A549 (cell line): ENCODE results near the gene NOTCH3. TPM values are rescaled to one million over a fixed set of nuclear protein-coding genes. Genes with fewer than 3 reads are reported as not detected.

Source experiments
- ATAC-seq, 2 experiments: fragments of 200-7000 bp in 1 of 2; fragments of >200 bp in 1 of 2; cut with Nextera tagmentation in 1 of 2; cut with Tn5 transposase in 1 of 2; 3 replicates each; pipeline versions ENCODE4 v1.8.0 to v1.9.1; 2018 to 2020; ENCODE audit warnings: mild to moderate bottlenecking in 1 of 2, moderate library complexity in 1 of 2
- CTCF ChIA-PET: fragments of 300-600 bp; sonication (Branson Sonifier 250); formaldehyde crosslinking; extraction: SDS; loops from one replicate; lab custom pipeline; 2021; ENCODE audit warnings: antibody characterized with exemption, inconsistent platforms; lab: Yijun Ruan, JAX
- POLR2A ChIA-PET: fragments of 350-600 bp; formaldehyde crosslinking; extraction: SDS; loops from one replicate; lab custom pipeline; 2021; ENCODE audit warnings: antibody characterized with exemption, inconsistent platforms; lab: Yijun Ruan, JAX
- DNase-seq, 2 experiments: peaks; one replicate each; pipeline versions ENCODE4 v3.0.0 to v3.0.0-alpha.2; 2011 to 2016; ENCODE audit warnings: low read depth in 1 of 2, low spot score in 1 of 2
- FAIRE-seq: peaks from 2 replicates; lab custom pipeline; 2011; peaks lifted over from hg19 to GRCh38; lab: Jason Lieb, UNC
- H3K27ac ChIP-seq, 2 experiments: fragments of >200 bp; sonication (Bioruptor Twin); formaldehyde crosslinking; 3 replicates each; pipeline ENCODE4 v1.5.1; 2016 to 2017
- H3K4me1 ChIP-seq: fragments of >200 bp; sonication (Bioruptor Twin); formaldehyde crosslinking; 3 replicates; pipeline ENCODE4 v1.6.1; 2016
- H3K4me2 ChIP-seq: fragments of >200 bp; sonication (Bioruptor Twin); formaldehyde crosslinking; 3 replicates; pipeline ENCODE4 v1.6.1; 2016
- H3K4me3 ChIP-seq: fragments of >200 bp; sonication (Bioruptor Twin); formaldehyde crosslinking; 3 replicates; pipeline ENCODE4 v1.5.1; 2016
- H3K9me3 ChIP-seq: fragments of >200 bp; sonication (Bioruptor Twin); formaldehyde crosslinking; 3 replicates; pipeline ENCODE4 v1.6.1; 2016
- CEBPB ChIP-seq, 2 experiments: fragments of >200 bp in 1 of 2; sonication (Bioruptor Twin) in 1 of 2; formaldehyde crosslinking in 1 of 2; IDR thresholded peaks; 2 replicates each; pipeline ENCODE4 v1.6.1; 2012 to 2016
- ESRRA ChIP-seq: fragments of 150-350 bp; IDR thresholded peaks from 2 replicates; pipeline ENCODE4 v1.6.1; 2014; ENCODE audit warnings: mild to moderate bottlenecking, low read length, borderline replicate concordance
- FOSL2 ChIP-seq, 2 experiments: fragments of 450-650 bp in 1 of 2; fragments of >200 bp in 1 of 2; sonication (Bioruptor Twin) in 1 of 2; formaldehyde crosslinking; IDR thresholded peaks; 2 replicates each; pipeline versions ENCODE4 v1.5.0 to v1.6.1; 2016 to 2020; ENCODE audit warnings: mild to moderate bottlenecking in 1 of 2, moderate library complexity in 1 of 2
- FOXS1 ChIP-seq: fragments of 250-450 bp; sonication (Bioruptor Pico); IDR thresholded peaks from 2 replicates; pipeline ENCODE4 v1.5.0; 2020; ENCODE audit warnings: mild to moderate bottlenecking, moderate library complexity
- GATA3 ChIP-seq: IDR thresholded peaks from 2 replicates; pipeline ENCODE4 v1.6.1; 2012; ENCODE audit warnings: borderline replicate concordance
- HDAC2 ChIP-seq: fragments of 200-600 bp; sonication (generic); IDR thresholded peaks from 2 replicates; pipeline ENCODE4 v1.6.1; 2016
- HOXB13 ChIP-seq: fragments of 250-450 bp; sonication (Bioruptor Pico); IDR thresholded peaks from 2 replicates; pipeline ENCODE4 v1.5.0; 2020; ENCODE audit warnings: low read depth, mild to moderate bottlenecking, moderate library complexity
- HOXB5 ChIP-seq: fragments of 250-450 bp; sonication (Bioruptor Pico); IDR thresholded peaks from 2 replicates; pipeline ENCODE4 v1.5.0; 2020; ENCODE audit warnings: mild to moderate bottlenecking, moderate library complexity
- JUN ChIP-seq, 2 experiments: fragments of >200 bp; sonication (Bioruptor Twin); formaldehyde crosslinking; IDR thresholded peaks; 2 replicates in 1 of 2; 3 replicates in 1 of 2; pipeline ENCODE4 v1.6.1; 2016 to 2017
- JUNB ChIP-seq: fragments of >200 bp; sonication (Bioruptor Twin); formaldehyde crosslinking; IDR thresholded peaks from 2 replicates; pipeline ENCODE4 v1.6.1; 2016
- KDM1A ChIP-seq: fragments of 200-600 bp; sonication (generic); IDR thresholded peaks from 2 replicates; pipeline ENCODE4 v1.6.1; 2016; ENCODE audit warnings: low read depth, mild to moderate bottlenecking
- KDM5A ChIP-seq: fragments of 200-600 bp; sonication (generic); IDR thresholded peaks from 2 replicates; pipeline ENCODE4 v1.6.1; 2016; ENCODE audit warnings: antibody characterized with exemption, mild to moderate bottlenecking
- MAFK ChIP-seq: fragments of 450-650 bp; IDR thresholded peaks from 2 replicates; pipeline ENCODE4 v1.6.1; 2014; ENCODE audit not compliant: partially characterized antibody
- MAZ ChIP-seq: fragments of 150-350 bp; IDR thresholded peaks from 2 replicates; pipeline ENCODE4 v1.6.1; 2014; ENCODE audit warnings: antibody characterized with exemption, low read depth, low read length, borderline replicate concordance
- POLR2A ChIP-seq: IDR thresholded peaks from 2 replicates; pipeline ENCODE4 v1.6.1; 2012; ENCODE audit warnings: mild to moderate bottlenecking, low read length
- RAD21 ChIP-seq, 2 experiments: fragments of >200 bp in 1 of 2; sonication (Bioruptor Twin) in 1 of 2; formaldehyde crosslinking in 1 of 2; IDR thresholded peaks in 1 of 2; conservative IDR thresholded peaks in 1 of 2; 2 replicates in 1 of 2; 3 replicates in 1 of 2; pipeline ENCODE4 v1.6.1; 2012 to 2018; ENCODE audit warnings: inconsistent platforms in 1 of 2
- SMC3 ChIP-seq: fragments of >200 bp; sonication (Bioruptor Twin); formaldehyde crosslinking; IDR thresholded peaks from 3 replicates; pipeline ENCODE4 v1.6.1; 2018; ENCODE audit warnings: inconsistent platforms
- ZFP36 ChIP-seq: fragments of 450-650 bp; IDR thresholded peaks from 2 replicates; pipeline ENCODE4 v1.6.1; 2014; ENCODE audit warnings: borderline replicate concordance; ENCODE audit not compliant: partially characterized antibody
- WGBS: methylation state at CpG from one replicate; pipeline ENCODE4 v1.1.6; 2017; ENCODE audit errors: missing lambda C conversion rate; 5-methylcytosine and 5-hydroxymethylcytosine counted together
- polyA plus RNA-seq, 4 experiments: library from polyadenylated mRNA; depleted of rRNA in 3 of 4; stranded (reverse); fragments of >200 nt; fragmentation: RNase III in 1 of 4; extraction: RNeasy Plus Mini Kit Qiagen cat#74134 plus additional on column Dnase treatment in 1 of 4; gene quantifications; 2 replicates in 3 of 4; 3 replicates in 1 of 4; pipeline ENCODE4 v1.2.3, GENCODE V29; 2011 to 2017
- TF ChIP-seq, protein P1 (sequence below): fragments of 150-350 bp; IDR thresholded peaks from 2 replicates; pipeline ENCODE4 v1.6.1; 2014; ENCODE audit warnings: low read depth, mild to moderate bottlenecking, low read length
- TF ChIP-seq, protein P2 (sequence below): IDR thresholded peaks from 2 replicates; pipeline ENCODE4 v1.6.1; 2012
- TF ChIP-seq, protein P3 (sequence below): fragments of 250-450 bp; sonication (Bioruptor Pico); IDR thresholded peaks from 2 replicates; pipeline ENCODE4 v1.5.0; 2020; ENCODE audit warnings: low read depth, mild to moderate bottlenecking, moderate library complexity
- TF ChIP-seq, protein P4 (sequence below): fragments of 250-450 bp; sonication (Bioruptor Pico); IDR thresholded peaks from 2 replicates; pipeline ENCODE4 v1.5.0; 2021; ENCODE audit warnings: mild to moderate bottlenecking, moderate library complexity, borderline replicate concordance
- TF ChIP-seq, protein P5 (sequence below): IDR thresholded peaks from 2 replicates; pipeline ENCODE4 v1.6.1; 2012; ENCODE audit warnings: low read depth, borderline replicate concordance
- TF ChIP-seq, protein P6 (sequence below): fragments of >200 bp; sonication (Bioruptor Twin); formaldehyde crosslinking; IDR thresholded peaks from 3 replicates; pipeline ENCODE4 v1.6.1; 2016

Gene NOTCH3
- polyA plus RNA-seq, 2 of the 4 experiments (the other 2 are of a cell fraction) = 9.5 to 14.7 TPM

DNA sequence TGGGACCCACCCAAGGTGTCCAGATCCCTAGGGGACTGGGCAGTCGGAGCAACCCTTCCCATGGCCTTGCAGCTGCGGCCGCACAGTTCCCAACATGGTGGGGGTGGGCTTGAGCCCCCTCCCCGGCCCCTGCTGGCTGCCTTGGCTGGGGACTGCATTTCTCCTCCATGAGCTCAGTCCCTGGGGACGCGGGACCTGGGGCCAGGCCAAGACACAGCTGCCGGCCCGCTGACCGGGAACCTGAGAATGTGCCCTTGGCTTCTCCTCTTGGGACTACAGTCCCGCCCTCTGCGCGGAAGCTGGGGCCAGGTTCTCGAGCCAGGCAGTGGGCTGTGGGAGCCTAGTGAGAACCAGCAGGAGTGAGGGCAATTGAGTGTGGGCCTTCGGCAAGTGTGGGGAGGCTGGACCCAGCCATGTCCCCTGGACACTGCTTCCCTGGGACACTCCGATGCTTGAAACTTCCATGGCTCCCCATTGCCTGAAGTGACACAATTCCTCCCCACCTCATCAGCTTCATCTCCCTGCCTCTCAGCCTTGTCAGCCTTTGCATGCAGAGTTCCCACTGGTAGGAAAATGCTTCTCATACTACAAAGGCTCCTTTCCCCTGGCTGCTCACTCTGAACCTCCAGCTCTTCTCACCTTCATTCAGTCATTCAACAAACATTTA is 13.1 kb upstream of the NOTCH3 start:
- ATAC-seq (no peak), DNase-seq (no peak), FAIRE-seq (no peak)
- Histone ChIP-seq H3K27ac (peak overlapping the region in 1 of 2 experiments; percentile 41; a peak in 1 of 6 replicates), H3K9me3 (no peaks in the 10 kb centered on the region), H3K4me3 (no peak overlapping the region), H3K4me2 (no peak overlapping the region), H3K4me1 (peaks cover 29% of the 10 kb centered on the region)
- POLR2A ChIA-PET = no interaction called here
- WGBS = 100% methylated on average over 1 of the region's 15 CpGs
- TF ChIP-seq HOXB5 (CRISPR knock-in tag) (no peak), ESRRA (no peak), ZFP36 (no peak), GATA3 (no peak), KDM1A (no peak)
- CTCF ChIA-PET = interaction anchor here (1.0 to 1.1 kb wide), 2 partner anchors 38 to 428 kb away, joined by 3 read pairs; no protein-coding TSS in a partner anchor

DNA sequence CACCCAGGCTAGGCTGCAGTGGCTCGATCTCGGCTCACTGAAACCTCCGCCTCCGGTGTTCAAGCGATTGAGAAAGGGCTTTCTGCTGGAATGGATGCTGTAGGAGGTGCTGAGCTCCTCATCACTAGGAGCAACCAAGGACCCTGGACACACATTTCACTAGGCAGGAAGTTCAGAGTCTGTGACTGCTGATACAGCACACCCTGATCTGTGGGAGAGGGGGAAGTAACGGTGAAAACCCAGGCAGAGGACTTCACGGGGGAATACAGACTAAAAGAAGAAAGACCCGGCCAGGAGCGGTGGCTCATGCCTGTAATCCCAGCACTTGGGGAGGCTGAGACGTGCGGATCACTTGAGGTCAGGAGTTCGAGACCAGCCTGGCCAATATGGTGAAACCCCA is 11.9 kb upstream of the NOTCH3 start:
- no peak for FAIRE-seq
- no peak for ATAC-seq
- Histone ChIP-seq H3K4me2 (no peak overlapping the region), H3K27ac (no peak overlapping the region), H3K4me1 (peaks cover 29% of the 10 kb centered on the region), H3K4me3 (no peak overlapping the region), H3K9me3 (no peaks in the 10 kb centered on the region)
- 92% methylated on average over 12 of the region's 12 CpGs for WGBS
- CTCF ChIA-PET = no interaction called here
- TF ChIP-seq HOXB5 (CRISPR knock-in tag) = no peak
- TF ChIP-seq, protein P1, sequence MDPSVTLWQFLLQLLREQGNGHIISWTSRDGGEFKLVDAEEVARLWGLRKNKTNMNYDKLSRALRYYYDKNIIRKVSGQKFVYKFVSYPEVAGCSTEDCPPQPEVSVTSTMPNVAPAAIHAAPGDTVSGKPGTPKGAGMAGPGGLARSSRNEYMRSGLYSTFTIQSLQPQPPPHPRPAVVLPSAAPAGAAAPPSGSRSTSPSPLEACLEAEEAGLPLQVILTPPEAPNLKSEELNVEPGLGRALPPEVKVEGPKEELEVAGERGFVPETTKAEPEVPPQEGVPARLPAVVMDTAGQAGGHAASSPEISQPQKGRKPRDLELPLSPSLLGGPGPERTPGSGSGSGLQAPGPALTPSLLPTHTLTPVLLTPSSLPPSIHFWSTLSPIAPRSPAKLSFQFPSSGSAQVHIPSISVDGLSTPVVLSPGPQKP = no peak
- no peak for TF ChIP-seq HDAC2
- no peak for TF ChIP-seq MAZ
- TF ChIP-seq, protein P2, sequence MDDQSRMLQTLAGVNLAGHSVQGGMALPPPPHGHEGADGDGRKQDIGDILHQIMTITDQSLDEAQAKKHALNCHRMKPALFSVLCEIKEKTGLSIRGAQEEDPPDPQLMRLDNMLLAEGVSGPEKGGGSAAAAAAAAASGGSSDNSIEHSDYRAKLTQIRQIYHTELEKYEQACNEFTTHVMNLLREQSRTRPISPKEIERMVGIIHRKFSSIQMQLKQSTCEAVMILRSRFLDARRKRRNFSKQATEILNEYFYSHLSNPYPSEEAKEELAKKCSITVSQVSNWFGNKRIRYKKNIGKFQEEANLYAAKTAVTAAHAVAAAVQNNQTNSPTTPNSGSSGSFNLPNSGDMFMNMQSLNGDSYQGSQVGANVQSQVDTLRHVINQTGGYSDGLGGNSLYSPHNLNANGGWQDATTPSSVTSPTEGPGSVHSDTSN = no peak
- TF ChIP-seq KDM5A = no peak
- no peak for TF ChIP-seq JUNB
- TF ChIP-seq, protein P3, sequence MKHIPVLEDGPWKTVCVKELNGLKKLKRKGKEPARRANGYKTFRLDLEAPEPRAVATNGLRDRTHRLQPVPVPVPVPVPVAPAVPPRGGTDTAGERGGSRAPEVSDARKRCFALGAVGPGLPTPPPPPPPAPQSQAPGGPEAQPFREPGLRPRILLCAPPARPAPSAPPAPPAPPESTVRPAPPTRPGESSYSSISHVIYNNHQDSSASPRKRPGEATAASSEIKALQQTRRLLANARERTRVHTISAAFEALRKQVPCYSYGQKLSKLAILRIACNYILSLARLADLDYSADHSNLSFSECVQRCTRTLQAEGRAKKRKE (CRISPR knock-in tag) = no peak
- DNase-seq = no peak
- POLR2A ChIA-PET = no interaction called here

DNA sequence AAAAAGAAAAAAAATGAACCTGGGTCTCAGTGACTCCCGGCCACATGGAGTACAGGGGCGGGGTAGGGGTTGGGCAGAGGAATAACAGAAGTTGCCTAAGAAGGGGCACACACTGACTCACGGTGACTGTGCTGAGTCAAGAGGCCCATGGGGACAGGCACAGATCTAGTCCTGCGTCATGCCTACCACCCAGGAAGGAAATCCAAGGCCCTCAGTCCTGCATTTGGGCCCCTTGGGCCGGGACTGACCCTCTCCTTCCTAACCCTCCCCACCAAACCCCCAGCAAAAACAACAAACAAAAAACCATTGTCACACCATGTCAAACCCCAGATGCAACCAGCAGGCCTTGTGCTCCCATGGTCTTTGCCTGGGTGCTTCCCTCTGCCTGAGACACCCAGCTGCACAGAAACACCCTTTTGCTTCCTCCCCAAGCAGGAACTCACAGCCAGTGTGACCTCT is 9.6 kb upstream of the NOTCH3 start:
- H3K9me3 ChIP-seq = no peaks in the 10 kb centered on the region
- DNase-seq (peak; percentile 72 to 91), ATAC-seq (peak; percentile 90 to 99), FAIRE-seq (no peak)
- ChIA-PET CTCF (no interaction called here), POLR2A (no interaction called here)
- WGBS = 16% methylated on average over 4 of the region's 5 CpGs
- H3K4me3 ChIP-seq = no peak overlapping the region
- peak overlapping the region; percentile 72 to 85 for H3K27ac ChIP-seq
- peaks cover 25% of the 10 kb centered on the region for H3K4me1 ChIP-seq
- H3K4me2 ChIP-seq = peak overlapping the region; percentile 40
- TF ChIP-seq CEBPB (IDR thresholded peaks at IDR 0.05) = peak; percentile 41 to 71; a peak in 3 of 4 replicates
- no peak for TF ChIP-seq POLR2A
- peak; percentile 64 for TF ChIP-seq MAFK
- TF ChIP-seq FOSL2 (IDR thresholded peaks at IDR 0.05) = no peak
- peak; percentile 81 for TF ChIP-seq FOSL2 (CRISPR knock-in tag; IDR thresholded peaks at IDR 0.05)
- peak; percentile 47 for TF ChIP-seq JUNB
- no peak for TF ChIP-seq FOXS1
- TF ChIP-seq SMC3 = no peak
- TF ChIP-seq HOXB5 (CRISPR knock-in tag) = peak; percentile 52; the same call in 1 of the 2 replicates
- no peak for TF ChIP-seq KDM5A
- TF ChIP-seq, protein P2 = no peak
- no peak for TF ChIP-seq RAD21 (conservative IDR thresholded peaks at IDR 0.05 in 1 of 2, IDR thresholded peaks at IDR 0.05 in 1 of 2)
- TF ChIP-seq, protein P4, sequence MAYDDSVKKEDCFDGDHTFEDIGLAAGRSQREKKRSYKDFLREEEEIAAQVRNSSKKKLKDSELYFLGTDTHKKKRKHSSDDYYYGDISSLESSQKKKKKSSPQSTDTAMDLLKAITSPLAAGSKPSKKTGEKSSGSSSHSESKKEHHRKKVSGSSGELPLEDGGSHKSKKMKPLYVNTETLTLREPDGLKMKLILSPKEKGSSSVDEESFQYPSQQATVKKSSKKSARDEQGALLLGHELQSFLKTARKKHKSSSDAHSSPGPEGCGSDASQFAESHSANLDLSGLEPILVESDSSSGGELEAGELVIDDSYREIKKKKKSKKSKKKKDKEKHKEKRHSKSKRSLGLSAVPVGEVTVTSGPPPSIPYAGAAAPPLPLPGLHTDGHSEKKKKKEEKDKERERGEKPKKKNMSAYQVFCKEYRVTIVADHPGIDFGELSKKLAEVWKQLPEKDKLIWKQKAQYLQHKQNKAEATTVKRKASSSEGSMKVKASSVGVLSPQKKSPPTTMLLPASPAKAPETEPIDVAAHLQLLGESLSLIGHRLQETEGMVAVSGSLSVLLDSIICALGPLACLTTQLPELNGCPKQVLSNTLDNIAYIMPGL = no peak
- TF ChIP-seq ZFP36 = no peak
- 0 out of 5 replicates have a peak, but pooled peaks of 1 of the 2 experiments have one; percentile 45 for TF ChIP-seq JUN (IDR thresholded peaks at IDR 0.05)
- TF ChIP-seq, protein P5, sequence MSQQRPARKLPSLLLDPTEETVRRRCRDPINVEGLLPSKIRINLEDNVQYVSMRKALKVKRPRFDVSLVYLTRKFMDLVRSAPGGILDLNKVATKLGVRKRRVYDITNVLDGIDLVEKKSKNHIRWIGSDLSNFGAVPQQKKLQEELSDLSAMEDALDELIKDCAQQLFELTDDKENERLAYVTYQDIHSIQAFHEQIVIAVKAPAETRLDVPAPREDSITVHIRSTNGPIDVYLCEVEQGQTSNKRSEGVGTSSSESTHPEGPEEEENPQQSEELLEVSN = no peak
- TF ChIP-seq, protein P6, sequence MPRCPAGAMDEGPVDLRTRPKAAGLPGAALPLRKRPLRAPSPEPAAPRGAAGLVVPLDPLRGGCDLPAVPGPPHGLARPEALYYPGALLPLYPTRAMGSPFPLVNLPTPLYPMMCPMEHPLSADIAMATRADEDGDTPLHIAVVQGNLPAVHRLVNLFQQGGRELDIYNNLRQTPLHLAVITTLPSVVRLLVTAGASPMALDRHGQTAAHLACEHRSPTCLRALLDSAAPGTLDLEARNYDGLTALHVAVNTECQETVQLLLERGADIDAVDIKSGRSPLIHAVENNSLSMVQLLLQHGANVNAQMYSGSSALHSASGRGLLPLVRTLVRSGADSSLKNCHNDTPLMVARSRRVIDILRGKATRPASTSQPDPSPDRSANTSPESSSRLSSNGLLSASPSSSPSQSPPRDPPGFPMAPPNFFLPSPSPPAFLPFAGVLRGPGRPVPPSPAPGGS = no peak
- TF ChIP-seq HOXB13 (CRISPR knock-in tag) = peak; percentile 61; the same call in 1 of the 2 replicates
